NCI-H2081 treated with DMSO at 0.1 percent for 48 hours (cell line): ENCODE measurements around the gene NEB.
"Not testable (repeated sequence)": the region's sequence is repeated elsewhere in the genome, so short reads cannot be mapped to it uniquely, and the experiment has no call there.

Experiments used
- DNase-seq: peaks from one replicate; lab custom pipeline; 2025; lab: John Stamatoyannopoulos, UW

The NEB gene

DNA sequence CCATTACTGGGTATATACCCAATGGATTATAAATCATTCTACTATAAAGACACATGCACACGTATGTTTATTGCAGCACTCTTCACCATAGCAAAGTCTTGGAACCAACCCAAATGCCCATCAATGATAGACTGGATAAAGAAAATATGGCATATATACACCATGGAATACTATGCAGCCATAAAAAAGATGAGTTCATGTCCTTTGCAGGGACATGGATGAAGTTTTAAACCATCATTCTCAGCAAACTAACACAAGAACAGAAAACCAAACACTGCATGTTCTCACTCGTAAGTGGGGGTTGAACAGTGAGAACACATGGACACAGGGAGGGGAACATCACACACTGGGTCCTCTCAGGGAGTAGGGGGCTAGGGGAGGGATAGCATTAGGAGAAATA, 174.8 kb downstream of the NEB start:
- not testable (repeated sequence) for DNase-seq

DNA sequence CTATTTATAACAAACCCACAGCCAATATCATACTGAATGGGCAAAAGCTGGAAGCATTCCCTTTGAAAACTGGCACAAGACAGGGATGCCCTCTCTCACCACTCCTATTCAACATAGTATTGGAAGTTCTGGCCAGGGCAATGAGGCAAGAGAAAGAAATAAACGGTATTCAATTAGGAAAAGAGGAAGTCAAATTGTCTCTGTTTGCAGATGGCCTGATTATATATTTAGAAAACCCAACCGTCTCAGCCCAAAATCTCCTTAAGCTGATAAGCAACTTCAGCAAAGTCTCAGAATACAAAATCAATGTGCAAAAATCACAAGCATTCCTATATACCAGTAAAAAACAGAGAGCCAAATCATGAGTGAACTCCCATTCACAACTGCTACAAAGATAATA, 176.4 kb downstream of the NEB start:
- DNase-seq, result not testable (repeated sequence)

DNA sequence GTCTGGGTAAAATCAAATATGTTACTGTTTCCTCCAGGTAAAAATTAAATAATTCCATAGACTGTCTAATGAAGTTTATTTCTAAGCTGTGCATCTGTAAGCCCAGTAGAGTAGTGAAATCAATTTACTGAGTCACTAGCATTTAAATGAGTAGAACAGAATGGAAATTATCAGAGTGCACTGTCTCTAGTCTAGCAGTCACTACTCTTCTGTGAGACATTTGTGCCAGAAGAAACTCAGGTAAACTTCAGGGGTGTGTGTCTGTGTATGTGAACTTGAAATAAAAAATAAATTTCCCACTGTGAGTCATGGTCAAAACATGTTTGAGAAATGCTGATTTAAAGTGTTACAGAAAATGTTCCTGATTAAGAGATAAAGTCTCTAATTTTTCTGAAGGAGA, 178.2 kb downstream of the NEB start:
- no peak for DNase-seq

DNA sequence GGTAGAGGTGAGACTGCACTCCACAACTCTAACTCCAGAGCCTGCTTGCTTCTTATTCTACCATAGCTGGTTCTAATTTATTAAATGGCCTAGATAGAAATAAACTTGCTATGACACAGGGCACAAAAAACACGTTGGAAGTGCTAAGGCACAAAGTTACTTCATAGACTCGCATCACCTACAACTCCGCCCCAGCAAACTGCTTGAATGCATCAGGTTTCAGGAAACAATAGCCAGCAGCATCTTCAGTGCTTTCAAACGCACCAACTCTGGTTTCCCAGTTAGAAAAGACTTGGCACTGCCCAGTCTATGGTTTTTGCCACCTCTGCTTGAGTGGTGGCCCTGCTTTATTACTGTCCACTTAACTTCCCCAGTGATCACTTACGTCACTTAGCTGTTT, 182.0 kb downstream of the NEB start:
- DNase-seq, result no peak

DNA sequence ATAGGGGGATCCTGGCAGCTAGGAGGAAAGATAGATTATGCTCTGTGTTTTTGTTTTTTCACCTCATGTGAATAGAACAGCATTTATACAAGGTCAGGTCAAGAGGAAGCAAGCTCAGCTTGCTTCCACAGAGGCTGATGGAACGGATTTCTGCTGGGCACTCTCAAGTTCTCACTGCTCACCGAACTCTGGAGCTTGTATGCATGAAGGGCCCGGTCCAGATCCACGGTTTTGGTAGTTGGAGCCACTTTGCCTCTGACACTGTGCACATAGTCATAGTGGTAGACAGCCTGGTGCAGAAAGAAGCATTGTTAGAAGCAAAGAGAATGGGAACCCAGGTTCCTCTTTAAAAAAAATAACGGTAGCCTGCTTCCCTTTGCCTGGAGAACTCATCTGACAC, 182.7 kb downstream of the NEB start:
- DNase-seq, result no peak

DNA sequence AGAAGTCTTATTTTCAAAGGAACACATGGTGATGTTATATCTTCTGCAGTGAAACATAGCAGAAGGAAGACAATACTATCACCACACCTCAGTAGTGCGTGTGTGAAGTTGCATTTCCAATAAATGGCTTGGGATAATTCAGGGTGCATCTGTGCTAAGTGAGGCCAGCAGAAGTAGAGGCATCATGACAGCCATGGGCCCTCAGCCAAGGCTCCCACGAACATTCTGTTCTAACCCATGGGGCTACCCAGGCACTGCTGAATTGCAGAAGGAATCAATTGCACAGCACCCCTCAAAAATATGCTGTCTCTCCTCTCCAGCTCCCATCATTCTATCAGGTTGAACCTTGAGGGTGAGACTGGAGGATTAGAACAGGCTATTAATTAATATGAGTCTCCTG, 185.1 kb downstream of the NEB start:
- DNase-seq, result no peak

DNA sequence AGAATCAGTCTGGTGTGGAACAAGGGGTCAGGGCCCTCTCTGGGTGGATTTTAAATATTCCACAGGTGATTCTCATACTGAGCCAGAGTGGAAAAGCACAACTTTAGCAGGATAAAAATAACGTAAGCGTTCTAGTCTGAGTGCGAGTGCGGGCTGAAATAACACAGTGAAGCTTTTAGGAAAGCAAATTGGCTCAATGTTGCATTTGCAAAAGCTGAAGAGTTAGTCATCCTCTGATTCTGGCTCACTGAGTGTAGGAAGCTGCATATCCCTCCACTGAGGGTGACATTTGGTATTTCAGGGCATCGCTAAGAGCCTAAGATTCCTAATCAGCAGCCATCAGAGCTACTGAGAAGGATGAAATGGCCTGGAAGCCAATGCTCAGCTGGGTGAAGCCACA, 189.8 kb downstream of the NEB start:
- no peak for DNase-seq

DNA sequence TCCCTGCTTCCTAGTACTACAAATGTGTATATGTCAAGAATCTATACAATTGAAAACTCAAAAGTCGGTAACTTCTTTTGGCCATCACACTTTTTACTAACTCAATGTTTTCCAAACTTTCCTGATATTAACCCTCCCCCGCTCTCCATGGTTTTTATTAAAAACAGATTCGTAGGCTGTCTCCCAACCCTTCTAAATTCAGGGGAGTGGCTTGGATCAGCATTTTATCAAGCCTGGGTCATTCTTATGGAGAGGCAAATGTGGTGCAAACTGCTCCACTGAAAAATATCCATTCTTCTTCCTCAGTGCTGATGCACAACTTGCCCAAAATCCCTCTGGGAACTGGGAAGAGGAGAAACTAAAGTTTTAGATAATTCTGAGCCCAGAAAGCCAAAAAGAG, 190.4 kb downstream of the NEB start:
- no peak for DNase-seq

DNA sequence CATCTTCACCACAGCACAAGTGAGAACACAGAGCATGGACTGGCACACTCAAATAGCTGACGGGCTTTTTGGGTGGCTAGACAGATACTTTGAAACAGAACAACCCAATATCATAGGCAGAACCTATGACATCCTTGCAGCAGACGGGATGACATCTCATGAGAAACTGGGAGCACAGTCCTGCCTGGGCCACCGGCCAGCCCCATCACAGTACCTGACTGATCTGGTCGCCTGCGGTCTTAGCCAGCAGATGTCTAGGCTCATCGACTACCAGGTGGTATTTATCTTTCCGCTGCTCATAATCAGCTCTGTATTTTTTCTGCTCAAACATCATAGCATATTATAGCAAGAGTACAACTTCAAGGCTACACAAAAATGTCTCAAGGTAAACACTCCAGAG, 200.3 kb downstream of the NEB start:
- DNase-seq, result no peak

DNA sequence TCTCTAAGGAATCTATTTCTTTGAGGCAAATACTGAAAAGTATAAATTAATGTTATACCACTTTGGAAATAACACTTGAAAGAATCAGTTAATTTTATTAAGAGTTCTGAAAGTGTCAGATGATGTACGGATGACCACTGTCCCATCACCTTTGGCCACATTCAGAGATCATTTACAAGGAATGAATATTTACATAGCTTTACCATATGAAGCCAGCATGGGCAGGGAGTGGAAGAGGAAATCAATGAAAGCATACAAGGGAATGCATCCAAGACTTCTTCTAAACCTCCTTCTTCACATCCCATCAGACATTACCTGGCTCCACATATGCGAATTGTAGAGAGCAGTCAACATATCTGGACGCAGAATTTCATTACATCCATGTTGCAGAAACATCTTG, 201.1 kb downstream of the NEB start:
- DNase-seq, result no peak

DNA sequence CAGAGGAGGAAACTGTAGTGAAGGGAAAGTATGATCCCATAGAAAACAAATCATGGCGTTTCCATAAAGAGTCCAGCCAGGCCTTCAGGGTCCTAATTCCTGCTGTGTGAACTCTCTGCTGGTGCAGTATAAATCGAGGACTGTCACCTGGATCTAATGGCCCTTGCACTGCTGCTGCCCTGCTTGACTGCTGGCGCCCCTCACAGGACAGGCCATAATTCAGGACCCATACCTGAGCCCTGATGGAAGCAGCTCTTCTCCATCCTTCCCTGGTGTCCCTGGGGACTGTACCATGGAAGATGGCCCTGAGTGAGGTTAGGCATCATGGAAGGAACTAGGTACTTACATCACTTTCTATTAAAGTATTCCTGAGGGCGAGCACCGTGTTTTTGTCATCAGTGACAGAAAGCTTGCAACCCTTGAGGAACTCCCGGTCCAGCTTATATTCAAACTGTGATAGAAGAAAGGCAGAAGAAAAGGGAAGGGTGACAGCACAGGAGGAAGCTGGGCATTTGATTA, 207.6 kb downstream of the NEB start:
- no peak for DNase-seq

DNA sequence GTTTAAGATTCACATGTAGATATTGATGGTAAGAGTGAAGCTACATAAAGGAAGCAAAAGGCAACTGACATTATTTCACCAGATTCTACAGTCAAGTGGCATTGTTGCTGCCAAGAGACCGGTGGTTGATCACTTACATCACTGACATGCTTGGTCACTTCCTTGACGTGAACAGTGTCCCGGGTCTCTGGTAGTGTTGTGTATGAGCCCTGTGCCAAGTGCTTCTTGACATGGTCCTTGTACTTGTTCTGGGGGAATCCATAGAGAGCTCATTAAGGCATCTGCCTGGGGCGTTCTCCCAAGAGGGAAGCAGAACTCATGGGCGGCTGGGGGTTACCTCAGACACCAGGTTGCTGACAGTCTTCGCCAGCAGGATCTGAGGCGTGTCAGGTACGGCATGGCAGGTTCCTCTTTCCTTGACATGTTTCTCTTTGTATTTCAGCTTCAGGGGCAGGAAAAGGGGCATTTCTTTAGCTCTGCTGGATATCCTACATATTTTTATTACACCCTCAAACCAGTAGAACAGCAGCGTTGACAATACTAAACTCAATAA, 208.4 kb downstream of the NEB start:
- no peak for DNase-seq

DNA sequence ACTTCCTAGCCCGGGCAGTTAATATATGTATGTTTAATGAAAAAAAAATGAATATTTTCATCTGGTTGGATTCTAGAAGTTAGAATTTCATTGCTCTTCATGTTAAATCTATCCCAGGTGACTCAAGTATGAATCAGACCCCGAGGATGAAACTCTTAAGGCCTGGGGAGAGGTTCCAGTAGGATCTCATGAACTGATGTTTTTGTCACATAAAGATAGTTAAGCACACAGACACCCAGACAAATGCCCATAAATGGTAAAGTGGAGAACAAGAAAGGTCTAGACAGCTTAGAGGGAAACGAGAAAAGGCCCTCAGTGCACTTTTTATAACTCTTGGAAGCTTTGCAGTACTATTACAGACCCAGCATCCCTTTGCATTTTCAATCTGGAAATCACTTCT, 210.4 kb downstream of the NEB start:
- no peak for DNase-seq

DNA sequence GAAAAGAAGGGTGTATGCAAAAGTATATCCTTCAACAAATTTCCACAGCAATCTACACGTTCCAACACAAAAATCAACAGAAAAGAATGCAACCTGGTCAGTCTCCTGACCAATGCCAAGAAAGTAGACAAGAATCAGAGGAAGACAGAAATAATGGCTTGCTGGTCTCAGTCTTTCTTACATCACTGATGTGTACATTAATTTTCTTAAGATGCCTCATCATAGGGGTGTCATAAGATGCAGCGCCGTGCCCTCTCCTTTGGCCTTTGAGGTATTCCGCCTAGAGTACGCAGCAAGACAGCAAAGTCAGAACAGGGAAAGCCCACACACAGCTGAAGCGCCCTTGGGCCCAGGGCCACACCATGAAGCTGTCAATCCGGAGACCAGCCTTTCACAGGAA, 211.7 kb downstream of the NEB start:
- DNase-seq, result no peak

DNA sequence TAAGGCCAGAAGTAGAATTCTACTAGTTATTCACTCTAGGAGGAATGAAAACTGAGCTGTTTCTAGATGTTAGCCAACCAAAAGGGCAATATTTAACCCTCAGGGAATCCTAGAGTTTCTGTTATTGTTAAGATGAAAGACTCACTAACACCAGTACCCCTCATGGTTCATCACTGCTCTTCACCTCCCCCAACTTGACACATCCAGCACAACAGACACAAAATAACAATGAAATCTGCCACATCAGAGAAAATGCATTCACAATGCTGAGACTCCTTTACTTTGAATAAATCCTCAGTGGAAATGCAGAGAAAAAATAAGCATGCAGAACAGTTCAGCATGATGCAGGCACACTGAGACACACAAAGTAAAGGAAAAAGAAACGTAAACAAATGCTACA, 213.3 kb downstream of the NEB start:
- DNase-seq, result no peak

DNA sequence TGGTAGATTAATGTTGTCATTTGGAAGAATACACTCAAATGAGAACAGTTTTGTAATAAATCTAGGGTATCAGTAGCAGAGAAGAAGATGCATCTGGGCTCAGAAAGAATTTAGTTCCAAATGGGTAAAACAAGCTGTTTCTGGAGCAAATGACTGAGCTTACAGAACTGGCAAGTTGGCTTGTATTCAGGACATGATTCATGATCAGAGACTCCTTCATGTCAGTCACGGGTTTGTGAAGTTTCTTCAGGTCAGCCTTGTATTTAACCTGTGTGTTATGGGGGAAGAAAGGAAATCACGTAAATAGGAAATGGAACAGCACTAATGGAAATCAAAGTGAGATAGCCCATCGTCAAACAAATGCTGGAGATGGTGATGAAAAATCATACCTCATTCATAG, 215.5 kb downstream of the NEB start:
- DNase-seq, result no peak

DNA sequence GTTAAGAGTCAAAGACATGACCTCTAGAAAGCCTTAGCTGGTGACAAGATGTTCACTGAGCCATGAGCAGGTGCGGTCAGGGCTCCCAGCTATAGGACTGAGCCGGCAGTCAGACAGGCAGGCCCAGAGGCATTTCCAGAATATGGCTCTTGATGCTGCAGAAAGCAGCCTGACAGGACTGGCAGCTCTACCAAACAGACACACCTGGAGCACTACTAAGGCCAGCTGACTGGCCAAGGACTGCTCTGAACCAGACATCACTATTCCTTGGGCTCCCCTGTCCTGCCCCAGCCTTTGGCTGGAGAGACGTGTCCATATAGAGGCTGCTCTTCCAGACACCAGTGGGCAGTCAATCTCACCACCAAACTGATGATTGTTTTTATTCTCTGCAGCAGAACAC, 225.8 kb downstream of the NEB start:
- no peak for DNase-seq

DNA sequence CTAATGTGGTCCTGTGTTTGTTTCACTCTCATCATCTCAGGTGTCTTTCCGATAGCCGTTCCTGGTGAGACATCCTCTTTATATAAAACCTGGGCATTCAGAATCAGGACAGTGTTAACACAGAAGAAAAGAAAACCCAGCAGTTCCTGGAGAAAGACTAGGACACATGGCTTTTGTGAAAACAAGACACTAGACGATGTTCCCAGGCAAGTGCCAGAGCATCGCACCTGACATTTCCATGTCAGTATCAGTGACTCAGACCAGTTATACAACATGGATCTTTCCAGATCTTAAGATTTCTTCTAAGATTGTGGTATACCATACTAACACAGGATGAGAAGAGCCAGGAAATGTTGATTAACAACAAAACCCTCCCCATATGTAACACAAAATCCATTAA, 228.1 kb downstream of the NEB start:
- DNase-seq, result no peak

DNA sequence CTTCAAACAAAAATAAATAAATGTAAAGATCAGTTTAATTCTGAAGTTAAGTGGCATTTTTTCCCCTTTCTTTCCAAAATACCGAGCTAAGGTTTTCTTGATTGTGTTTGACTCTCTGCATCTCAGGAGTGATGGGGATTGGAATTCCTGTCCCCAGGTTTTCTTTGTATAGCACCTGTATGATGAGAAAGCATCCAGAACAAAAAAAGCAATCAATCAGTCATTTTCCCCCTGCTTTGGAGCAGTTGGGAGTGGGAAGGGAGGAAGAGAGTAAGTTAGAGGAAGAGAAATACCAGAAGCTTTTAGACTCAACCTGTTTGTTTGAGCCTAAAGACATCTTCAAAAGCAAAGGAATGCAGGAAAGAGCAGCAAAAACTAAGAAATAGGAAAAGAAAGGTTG, 236.1 kb downstream of the NEB start:
- no peak for DNase-seq

DNA sequence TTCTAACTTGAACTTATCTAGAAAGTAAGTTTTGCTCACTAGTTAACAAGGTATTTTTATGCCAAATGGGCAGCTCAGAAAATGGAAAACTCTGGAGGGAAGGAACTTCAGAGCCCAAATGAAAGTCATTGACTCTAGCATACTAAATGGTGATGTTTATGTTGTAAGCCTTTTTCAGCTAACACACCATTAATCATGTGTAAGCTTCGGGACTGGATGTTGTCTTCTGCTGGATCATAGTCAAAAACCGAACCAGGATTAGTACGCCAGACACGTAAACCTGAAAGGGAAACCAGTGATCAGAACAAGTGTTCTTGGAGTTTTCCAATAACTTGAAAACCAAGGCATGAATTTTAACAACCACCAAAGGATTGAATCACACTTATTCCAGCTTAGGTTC, 242.8 kb downstream of the NEB start:
- DNase-seq, result no peak

DNA sequence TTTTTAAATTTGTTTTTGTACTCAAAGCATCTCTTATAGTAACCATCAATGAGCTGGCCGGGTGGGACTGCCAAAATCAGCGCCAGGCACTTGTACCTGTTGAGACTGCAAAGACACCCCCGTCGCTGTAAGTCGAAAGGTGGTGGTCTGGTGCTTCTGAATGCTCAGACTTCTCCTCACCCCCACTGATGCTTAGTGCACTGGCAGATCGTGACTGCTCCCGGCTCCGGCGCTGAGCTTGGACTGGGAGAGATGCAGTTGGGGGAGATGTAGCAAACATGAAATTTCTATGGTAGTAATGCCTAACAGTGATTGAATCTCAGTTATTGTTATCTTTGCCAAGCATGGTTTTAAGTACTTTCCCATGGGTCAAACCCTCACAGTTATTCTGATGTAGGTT, 244.0 kb downstream of the NEB start:
- DNase-seq, result no peak

DNA sequence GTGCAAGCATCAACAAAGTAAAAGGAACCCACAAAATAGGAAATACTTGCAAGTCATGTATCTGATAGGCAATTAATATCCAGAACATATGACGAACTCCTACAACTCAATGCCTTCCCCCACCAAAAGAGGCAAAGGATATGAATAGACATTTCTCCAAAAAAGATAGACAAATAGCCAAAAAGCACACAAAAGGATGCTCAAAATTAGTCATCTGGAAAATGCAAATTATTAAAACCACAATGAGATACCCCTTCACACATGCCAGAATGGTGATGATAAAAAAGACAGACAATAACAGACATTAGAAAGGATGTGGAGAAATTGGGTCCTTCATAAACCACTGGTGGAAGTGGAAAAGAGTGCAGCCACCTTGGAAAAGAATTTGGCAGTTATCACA, 248.2 kb downstream of the NEB start:
- DNase-seq, result no peak

DNA sequence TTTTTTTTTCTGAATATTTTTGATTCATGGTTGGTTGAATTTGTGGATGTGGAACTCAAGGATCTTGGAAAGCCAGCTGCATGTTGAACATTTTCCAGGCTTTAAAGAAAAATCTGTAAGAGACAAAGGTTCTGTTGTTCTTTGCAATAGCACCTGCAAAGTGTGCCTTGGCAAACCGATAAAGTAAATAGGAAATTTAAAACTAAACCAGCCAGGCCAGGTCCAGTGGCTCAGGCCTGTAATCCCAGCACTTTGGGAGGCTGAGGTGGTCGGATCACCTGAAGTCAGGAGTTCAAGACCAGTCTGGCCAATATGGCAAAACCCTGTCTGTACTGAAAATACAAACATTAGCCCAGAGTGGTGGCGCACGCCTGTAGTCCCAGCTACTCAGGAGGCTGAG, 250.2 kb downstream of the NEB start:
- no peak for DNase-seq

DNA sequence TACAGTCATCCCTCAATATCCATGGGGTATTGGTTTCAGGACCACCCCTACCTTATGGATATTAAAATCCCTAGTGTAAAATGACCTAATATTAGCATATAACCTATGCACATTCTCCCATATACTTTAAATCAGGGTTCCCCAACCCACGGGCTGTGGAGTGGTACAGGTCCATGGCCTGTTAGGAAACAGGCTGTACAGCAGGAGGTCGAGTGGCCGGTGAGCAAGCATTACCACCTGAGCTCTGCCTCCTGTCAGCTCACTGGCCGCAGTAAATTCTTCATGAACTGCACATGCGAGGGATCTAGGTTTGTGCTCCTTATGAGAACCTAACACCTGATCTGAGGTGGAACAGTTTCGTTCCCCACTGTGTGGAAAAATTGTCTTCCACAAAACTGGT, 250.7 kb downstream of the NEB start:
- DNase-seq, result no peak

DNA sequence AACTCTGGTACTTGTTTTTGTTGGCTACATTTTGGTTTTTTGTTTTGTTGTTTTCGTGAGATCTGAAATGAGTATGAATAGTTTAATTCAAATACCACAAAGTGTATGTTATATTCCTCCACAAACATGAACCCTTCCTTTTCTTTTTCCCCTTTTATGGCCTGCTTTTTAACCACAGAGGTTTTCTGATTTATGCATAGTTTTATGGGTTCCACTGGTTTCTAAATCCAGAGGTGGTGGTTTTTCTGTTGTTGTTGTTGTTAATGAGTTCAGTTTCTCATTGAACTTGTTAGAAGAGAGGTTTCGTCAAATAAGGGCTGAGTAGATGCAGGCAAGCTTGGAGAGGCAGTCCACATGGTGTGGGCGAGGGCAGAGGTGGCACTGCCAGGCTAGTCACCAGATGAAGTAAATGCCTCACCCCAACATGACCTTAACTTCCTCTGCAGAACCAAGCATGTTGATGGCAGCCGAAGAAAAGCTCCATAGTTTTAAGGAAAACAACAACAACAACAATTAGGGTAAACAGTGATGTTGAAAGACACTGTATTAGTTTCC, 252.0 kb downstream of the NEB start:
- DNase-seq, result no peak
